HepG2 (cell line): ENCODE measurements around the gene DLX1. TPM values are rescaled to one million over a fixed set of nuclear protein-coding genes. Genes with fewer than 3 reads are reported as not detected.

Experiments used
- ATF7 ChIP-seq, 2 experiments: fragments of 450-650 bp in 1 of 2; sonication (generic) in 1 of 2; formaldehyde crosslinking in 1 of 2; IDR thresholded peaks; 2 replicates each; pipeline versions ENCODE4 v1.4.0 to v1.6.1; 2016 to 2020; ENCODE audit warnings: antibody characterized with exemption in 1 of 2, mild to moderate bottlenecking in 1 of 2, missing genetic modification reagents in 1 of 2
- ATM ChIP-seq: fragments of 450-650 bp; IDR thresholded peaks from 2 replicates; pipeline ENCODE4 v1.7.1; 2017; ENCODE audit warnings: mild to moderate bottlenecking, borderline replicate concordance
- BRCA1 ChIP-seq: sonication (generic); formaldehyde crosslinking; IDR thresholded peaks from 2 replicates; pipeline ENCODE4 v1.4.0; 2020; ENCODE audit warnings: missing genetic modification reagents
- KLF6 ChIP-seq: IDR thresholded peaks from 2 replicates; pipeline ENCODE4 v1.8.0; 2016; ENCODE audit warnings: missing biosample characterization, missing genetic modification reagents
- PAWR ChIP-seq: sonication (generic); formaldehyde crosslinking; IDR thresholded peaks from 2 replicates; pipeline ENCODE4 v1.4.0; 2020; ENCODE audit warnings: missing genetic modification reagents, mild to moderate bottlenecking, borderline replicate concordance
- TOPORS ChIP-seq: sonication (generic); formaldehyde crosslinking; IDR thresholded peaks from 2 replicates; pipeline ENCODE4 v1.8.0; 2023; ENCODE audit warnings: mild to moderate bottlenecking, missing genetic modification reagents
- ZNF329 ChIP-seq: sonication (generic); formaldehyde crosslinking; IDR thresholded peaks from 2 replicates; pipeline ENCODE4 v1.9.0; 2021; ENCODE audit warnings: low read depth, mild to moderate bottlenecking, missing genetic modification reagents
- ZNF496 ChIP-seq: sonication (generic); formaldehyde crosslinking; IDR thresholded peaks from 2 replicates; pipeline ENCODE4 v1.8.1; 2023; ENCODE audit warnings: mild to moderate bottlenecking, moderate library complexity, missing genetic modification reagents; ENCODE audit not compliant: insufficient replicate concordance
- ZNF501 ChIP-seq: sonication (generic); formaldehyde crosslinking; IDR thresholded peaks from 2 replicates; pipeline ENCODE4 v1.5.1; 2020; ENCODE audit warnings: mild to moderate bottlenecking, moderate library complexity, missing genetic modification reagents
- ZNF547 ChIP-seq: sonication (generic); formaldehyde crosslinking; IDR thresholded peaks from 2 replicates; pipeline ENCODE4 v1.5.1; 2020; ENCODE audit warnings: mild to moderate bottlenecking, missing genetic modification reagents
- ZNF570 ChIP-seq: sonication (generic); formaldehyde crosslinking; IDR thresholded peaks from 2 replicates; pipeline ENCODE4 v1.4.0; 2020; ENCODE audit warnings: mild to moderate bottlenecking, missing genetic modification reagents, borderline replicate concordance
- ZNF660 ChIP-seq: sonication (generic); formaldehyde crosslinking; IDR thresholded peaks from 2 replicates; pipeline ENCODE4 v1.5.1; 2020; ENCODE audit warnings: mild to moderate bottlenecking, low read depth, missing genetic modification reagents, borderline replicate concordance
- ZSCAN12 ChIP-seq: sonication (generic); formaldehyde crosslinking; IDR thresholded peaks from 2 replicates; pipeline ENCODE4 v1.9.0; 2021; ENCODE audit warnings: mild to moderate bottlenecking, missing genetic modification reagents
- polyA plus RNA-seq, 8 experiments: library from polyadenylated mRNA; depleted of rRNA in 3 of 8; stranded (reverse) in 7 of 8; unstranded in 1 of 8; fragments of >200 nt; fragmentation: Illumina TruSeq in 4 of 8; extraction: Trizol in 4 of 8; gene quantifications; 2 replicates each; pipeline versions ENCODE4 v1.2.1 to v1.2.3, GENCODE V29; 2011 to 2016; ENCODE audit warnings: low read depth in 4 of 8, missing spikeins in 1 of 8, mixed read lengths in 1 of 8; ENCODE audit not compliant: insufficient read depth in 1 of 8
- total RNA-seq, 5 experiments: library from RNA; depleted of rRNA; stranded (reverse); fragments of >200 nt; fragmentation: Illumina TruSeq; extraction: Trizol; gene quantifications; 2 replicates each; pipeline ENCODE4 v1.2.3, GENCODE V29; 2016; ENCODE audit warnings: low read depth in 1 of 5
- TF ChIP-seq, protein P1 (sequence below): sonication (generic); formaldehyde crosslinking; IDR thresholded peaks from 2 replicates; pipeline ENCODE4 v1.8.0; 2022; ENCODE audit warnings: low read depth, missing genetic modification reagents
- TF ChIP-seq, protein P2 (sequence below): sonication (generic); formaldehyde crosslinking; IDR thresholded peaks from 2 replicates; pipeline ENCODE4 v1.5.1; 2020; ENCODE audit warnings: missing genetic modification reagents, mild to moderate bottlenecking, borderline replicate concordance
- TF ChIP-seq, protein P3 (sequence below): sonication (generic); formaldehyde crosslinking; IDR thresholded peaks from 2 replicates; pipeline ENCODE4 v1.4.0; 2020; ENCODE audit warnings: missing genetic modification reagents, borderline replicate concordance
- TF ChIP-seq, protein P4 (sequence below): sonication (generic); formaldehyde crosslinking; IDR thresholded peaks from 2 replicates; pipeline ENCODE4 v1.5.0; 2020; ENCODE audit warnings: missing genetic modification reagents
- TF ChIP-seq, protein P5 (sequence below): IDR thresholded peaks from 2 replicates; pipeline ENCODE4 v1.6.1; 2018; ENCODE audit warnings: missing genetic modification reagents, mild to moderate bottlenecking, missing compliant biosample characterization

The DLX1 gene
- total and polyA plus RNA-seq, 2 of the 13 experiments (the other 11 are each of a cell fraction or from before 2014, with no cell fraction given), result 0.18 to 0.86 TPM

DNA sequence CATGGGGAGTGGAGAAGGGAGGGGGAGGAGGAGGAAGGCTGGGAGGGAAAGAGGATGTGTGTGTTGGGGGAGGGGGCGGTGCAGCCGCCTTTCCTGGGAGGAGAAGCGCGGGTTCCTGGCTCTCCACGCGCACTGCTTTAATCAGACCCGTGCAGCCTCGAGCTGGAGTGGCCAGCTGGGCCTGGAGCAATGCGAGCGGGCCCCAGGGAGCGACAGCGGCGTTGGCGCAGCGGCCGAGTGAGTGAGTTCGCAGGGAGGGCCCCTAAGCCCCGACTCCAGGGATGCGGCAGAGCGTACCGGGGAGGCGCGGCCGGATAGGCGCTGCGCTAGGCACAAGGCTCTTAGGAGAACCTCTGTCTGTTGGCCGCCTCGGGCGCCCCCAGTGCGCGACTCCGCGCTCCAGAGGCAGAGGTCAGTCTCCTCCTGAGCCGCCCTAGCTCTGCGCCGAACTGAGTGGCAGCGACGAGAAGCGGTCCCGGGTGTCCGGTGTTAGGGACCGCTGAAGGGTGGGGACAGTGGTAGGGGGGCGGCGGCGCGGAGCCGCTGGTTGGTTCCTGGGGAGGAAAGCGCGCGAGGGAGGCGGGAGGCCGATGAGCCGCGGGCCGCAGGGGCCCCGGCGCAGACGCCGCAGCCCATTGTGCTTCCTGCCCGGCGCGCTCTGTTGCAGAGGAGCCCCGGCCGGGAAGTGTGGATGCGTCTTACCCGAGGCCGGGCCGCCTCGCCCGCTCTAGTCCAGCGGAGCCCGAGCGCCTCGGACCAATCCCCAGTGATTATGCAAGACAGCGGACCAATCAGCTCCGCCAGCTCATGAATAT, 455 bp upstream of the DLX1 start (continued):
- TF ChIP-seq, protein P1, sequence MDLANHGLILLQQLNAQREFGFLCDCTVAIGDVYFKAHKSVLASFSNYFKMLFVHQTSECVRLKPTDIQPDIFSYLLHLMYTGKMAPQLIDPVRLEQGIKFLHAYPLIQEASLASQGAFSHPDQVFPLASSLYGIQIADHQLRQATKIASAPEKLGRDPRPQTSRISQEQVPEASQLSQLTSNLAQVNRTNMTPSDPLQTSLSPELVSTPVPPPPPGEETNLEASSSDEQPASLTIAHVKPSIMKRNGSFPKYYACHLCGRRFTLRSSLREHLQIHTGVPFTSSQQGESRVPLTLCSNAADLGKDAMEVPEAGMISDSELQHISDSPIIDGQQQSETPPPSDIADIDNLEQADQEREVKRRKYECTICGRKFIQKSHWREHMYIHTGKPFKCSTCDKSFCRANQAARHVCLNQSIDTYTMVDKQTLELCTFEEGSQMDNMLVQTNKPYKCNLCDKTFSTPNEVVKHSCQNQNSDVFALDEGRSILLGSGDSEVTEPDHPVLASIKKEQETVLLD, result no peak
- TF ChIP-seq ATF7 (IDR thresholded peaks at IDR 0.05) (no peak), ATF7 (CRISPR knock-in tag; IDR thresholded peaks at IDR 0.05) (no peak), ZNF570 (CRISPR knock-in tag) (no peak), TOPORS (CRISPR knock-in tag) (no peak), ZNF660 (CRISPR knock-in tag) (0 out of 2 replicates have a peak, but pooled peaks have one; percentile 62), KLF6 (CRISPR knock-in tag) (peak; percentile 58; the same call in 1 of the 2 replicates), ZNF501 (CRISPR knock-in tag) (peak; percentile 37; the same call in 1 of the 2 replicates), ZNF329 (CRISPR knock-in tag) (0 out of 2 replicates have a peak, but pooled peaks have one; percentile 29), ZSCAN12 (peak; percentile 43; the same call in 1 of the 2 replicates), BRCA1 (CRISPR knock-in tag) (no peak; the same call in 1 of the 2 replicates), ATM (no peak), ZNF496 (CRISPR knock-in tag) (no peak), PAWR (CRISPR knock-in tag) (0 out of 2 replicates have a peak, but pooled peaks have one; percentile 75), ZNF547 (CRISPR knock-in tag) (no peak)
- TF ChIP-seq, protein P2, sequence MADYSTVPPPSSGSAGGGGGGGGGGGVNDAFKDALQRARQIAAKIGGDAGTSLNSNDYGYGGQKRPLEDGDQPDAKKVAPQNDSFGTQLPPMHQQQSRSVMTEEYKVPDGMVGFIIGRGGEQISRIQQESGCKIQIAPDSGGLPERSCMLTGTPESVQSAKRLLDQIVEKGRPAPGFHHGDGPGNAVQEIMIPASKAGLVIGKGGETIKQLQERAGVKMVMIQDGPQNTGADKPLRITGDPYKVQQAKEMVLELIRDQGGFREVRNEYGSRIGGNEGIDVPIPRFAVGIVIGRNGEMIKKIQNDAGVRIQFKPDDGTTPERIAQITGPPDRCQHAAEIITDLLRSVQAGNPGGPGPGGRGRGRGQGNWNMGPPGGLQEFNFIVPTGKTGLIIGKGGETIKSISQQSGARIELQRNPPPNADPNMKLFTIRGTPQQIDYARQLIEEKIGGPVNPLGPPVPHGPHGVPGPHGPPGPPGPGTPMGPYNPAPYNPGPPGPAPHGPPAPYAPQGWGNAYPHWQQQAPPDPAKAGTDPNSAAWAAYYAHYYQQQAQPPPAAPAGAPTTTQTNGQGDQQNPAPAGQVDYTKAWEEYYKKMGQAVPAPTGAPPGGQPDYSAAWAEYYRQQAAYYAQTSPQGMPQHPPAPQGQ (CRISPR knock-in tag), result no peak
- TF ChIP-seq, protein P3, sequence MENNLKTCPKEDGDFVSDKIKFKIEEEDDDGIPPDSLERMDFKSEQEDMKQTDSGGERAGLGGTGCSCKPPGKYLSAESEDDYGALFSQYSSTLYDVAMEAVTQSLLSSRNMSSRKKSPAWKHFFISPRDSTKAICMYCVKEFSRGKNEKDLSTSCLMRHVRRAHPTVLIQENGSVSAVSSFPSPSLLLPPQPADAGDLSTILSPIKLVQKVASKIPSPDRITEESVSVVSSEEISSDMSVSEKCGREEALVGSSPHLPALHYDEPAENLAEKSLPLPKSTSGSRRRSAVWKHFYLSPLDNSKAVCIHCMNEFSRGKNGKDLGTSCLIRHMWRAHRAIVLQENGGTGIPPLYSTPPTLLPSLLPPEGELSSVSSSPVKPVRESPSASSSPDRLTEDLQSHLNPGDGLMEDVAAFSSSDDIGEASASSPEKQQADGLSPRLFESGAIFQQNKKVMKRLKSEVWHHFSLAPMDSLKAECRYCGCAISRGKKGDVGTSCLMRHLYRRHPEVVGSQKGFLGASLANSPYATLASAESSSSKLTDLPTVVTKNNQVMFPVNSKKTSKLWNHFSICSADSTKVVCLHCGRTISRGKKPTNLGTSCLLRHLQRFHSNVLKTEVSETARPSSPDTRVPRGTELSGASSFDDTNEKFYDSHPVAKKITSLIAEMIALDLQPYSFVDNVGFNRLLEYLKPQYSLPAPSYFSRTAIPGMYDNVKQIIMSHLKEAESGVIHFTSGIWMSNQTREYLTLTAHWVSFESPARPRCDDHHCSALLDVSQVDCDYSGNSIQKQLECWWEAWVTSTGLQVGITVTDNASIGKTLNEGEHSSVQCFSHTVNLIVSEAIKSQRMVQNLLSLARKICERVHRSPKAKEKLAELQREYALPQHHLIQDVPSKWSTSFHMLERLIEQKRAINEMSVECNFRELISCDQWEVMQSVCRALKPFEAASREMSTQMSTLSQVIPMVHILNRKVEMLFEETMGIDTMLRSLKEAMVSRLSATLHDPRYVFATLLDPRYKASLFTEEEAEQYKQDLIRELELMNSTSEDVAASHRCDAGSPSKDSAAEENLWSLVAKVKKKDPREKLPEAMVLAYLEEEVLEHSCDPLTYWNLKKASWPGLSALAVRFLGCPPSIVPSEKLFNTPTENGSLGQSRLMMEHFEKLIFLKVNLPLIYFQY (CRISPR knock-in tag), result no peak
- TF ChIP-seq, protein P4, sequence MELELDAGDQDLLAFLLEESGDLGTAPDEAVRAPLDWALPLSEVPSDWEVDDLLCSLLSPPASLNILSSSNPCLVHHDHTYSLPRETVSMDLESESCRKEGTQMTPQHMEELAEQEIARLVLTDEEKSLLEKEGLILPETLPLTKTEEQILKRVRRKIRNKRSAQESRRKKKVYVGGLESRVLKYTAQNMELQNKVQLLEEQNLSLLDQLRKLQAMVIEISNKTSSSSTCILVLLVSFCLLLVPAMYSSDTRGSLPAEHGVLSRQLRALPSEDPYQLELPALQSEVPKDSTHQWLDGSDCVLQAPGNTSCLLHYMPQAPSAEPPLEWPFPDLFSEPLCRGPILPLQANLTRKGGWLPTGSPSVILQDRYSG (CRISPR knock-in tag), result no peak; the same call in 1 of the 2 replicates
- TF ChIP-seq, protein P5, sequence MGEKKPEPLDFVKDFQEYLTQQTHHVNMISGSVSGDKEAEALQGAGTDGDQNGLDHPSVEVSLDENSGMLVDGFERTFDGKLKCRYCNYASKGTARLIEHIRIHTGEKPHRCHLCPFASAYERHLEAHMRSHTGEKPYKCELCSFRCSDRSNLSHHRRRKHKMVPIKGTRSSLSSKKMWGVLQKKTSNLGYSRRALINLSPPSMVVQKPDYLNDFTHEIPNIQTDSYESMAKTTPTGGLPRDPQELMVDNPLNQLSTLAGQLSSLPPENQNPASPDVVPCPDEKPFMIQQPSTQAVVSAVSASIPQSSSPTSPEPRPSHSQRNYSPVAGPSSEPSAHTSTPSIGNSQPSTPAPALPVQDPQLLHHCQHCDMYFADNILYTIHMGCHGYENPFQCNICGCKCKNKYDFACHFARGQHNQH (CRISPR knock-in tag), result peak; percentile 33; the same call in 1 of the 2 replicates
